Cerebellar nuclear complex (tissue), 1 donor: Measurements from ENCODE around the gene AICDA.
"Not testable (repeated sequence)": the region's sequence is repeated elsewhere in the genome, so short reads cannot be mapped to it uniquely, and the experiment has no call there.

Source experiments
- DNase-seq, 2 experiments: peaks; one replicate each; lab custom pipeline; 2025; lab: John Stamatoyannopoulos, UW

AICDA gene

DNA sequence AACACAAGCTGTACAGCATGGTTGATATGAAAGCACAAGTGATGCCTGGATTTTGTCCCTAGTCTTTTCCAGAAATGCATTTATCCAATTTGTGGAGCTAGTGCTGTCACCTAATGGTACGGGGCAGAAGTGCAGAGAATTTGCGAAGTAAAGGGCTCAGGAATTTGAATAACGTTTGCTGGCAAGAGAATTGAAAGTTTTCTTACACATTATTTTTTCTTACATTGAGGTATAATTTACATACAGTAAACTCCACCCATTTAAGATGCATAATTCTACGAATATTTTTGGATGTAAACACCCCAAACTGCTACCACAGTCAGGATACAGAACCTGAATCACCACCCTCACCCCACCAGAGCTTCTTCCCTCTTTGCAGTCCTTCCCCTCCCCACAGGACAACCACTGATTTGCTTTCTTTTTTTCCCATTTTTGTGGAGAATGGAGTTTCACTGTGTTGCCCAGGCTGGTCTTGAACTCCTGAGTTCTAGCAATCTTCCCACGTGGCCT is 3.5 kb downstream of the AICDA start:
- no peak for DNase-seq

DNA sequence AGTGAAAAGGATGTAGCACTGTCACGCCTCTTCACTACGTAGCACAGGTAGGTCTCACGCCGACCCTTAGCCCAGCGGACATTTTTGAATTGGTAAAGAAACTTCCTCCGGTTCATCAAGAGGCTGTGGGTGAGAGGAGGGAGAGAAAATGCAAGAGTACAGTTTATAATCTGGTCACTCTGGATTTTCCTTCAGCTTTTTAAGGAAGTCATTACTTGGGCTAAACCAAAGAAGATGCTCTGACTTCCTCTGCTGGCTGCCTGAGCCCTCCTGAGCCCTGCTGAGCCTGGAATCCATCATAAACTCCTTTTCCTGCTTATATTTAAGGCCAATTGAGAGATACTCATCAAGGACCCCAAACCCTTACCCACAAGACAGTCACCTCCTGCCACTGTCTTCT is 5.8 kb downstream of the AICDA start:
- DNase-seq = no peak

DNA sequence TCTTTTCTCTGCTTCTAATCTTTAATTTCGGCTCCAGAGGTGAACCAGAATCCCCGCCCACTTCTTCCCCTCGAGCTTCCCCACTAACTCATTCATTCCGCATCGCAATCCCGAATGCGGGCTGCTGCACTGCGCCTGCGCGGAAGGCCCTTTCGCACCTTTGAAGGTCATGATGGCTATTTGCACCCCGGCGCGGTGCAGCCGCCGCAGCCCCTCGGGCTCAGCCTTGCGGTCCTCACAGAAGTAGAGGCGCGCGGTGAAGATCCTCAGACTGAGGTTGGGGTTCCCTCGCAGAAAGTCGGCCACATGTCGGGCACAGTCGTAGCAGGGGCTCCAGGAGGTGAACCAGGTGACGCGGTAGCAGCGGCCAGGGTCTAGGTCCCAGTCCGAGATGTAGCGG is 7.6 kb downstream of the AICDA start:
- no peak for DNase-seq

DNA sequence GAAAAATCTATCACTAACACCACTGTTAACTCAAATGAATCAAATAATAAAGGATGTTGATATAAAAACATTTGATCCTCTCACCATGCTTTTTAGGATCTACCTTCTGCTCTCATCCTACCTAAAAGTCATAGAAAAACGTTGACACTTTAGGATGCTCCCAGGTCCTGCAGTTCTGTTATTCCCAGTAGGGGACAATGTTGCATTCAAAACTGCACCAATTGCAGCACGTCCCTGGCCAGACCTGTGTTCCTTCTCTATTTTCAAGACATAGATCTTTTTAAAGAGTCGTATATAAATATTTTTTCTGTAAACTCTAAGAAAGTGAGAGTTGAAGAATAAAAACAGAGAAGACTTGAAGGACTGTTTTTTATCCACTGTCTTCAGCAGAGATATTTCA is 8.8 kb downstream of the AICDA start:
- DNase-seq = no peak

DNA sequence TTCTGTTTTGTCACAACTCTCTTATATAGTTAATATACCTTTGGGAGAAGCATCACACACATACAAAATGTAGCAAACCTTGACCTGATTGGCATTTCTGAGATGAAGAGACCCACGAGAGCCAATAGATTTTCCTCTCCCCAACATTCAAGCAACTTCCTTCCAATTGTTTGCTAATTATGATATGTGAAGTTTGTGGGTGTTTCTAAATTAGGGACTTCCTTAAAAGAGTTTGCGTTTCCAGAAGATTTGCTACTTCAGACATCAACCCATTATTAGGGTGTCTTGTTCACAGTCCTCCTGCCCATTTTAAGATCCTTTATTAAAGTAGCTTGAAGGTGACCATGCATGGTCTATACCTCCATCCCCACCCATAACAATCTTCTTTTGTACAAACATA is 9.4 kb downstream of the AICDA start:
- DNase-seq = no peak

DNA sequence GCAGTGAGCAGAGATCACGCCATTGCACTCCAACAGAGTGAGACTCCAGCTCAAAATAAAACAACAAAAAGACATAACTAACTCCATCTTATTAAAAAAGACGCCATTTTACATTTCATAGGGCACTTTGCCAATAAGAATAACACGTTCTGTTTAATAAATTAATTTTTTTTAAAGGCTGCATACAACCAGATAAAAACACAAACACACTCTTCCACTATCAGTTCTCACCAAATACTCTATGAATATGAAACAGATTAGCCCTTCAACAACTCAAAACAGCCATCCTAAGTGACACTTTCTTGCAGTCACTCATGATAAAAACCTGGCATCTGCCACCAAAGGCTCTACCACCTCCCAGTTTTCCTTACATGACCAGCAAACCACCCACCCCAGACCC is 16.1 kb downstream of the AICDA start:
- DNase-seq = no peak

DNA sequence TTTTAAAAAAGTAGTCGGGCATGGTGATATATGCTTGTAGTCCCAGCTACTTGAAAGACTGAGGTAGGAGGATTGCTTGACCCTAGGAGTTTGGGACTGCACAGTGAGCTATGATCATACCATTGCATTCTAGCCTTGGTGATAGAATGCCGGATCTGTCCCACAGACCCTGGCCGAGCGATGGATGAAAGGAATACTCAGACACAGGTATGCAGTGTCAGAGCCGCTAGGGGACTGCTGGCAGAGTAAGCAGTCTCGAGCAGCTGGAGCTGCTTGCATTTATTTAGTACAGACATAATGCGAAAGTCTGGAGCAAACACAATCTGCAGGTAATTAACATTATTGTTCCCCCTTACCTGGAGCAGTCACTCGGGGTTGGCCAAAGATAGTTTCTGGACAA is 18.6 kb downstream of the AICDA start:
- no peak for DNase-seq

DNA sequence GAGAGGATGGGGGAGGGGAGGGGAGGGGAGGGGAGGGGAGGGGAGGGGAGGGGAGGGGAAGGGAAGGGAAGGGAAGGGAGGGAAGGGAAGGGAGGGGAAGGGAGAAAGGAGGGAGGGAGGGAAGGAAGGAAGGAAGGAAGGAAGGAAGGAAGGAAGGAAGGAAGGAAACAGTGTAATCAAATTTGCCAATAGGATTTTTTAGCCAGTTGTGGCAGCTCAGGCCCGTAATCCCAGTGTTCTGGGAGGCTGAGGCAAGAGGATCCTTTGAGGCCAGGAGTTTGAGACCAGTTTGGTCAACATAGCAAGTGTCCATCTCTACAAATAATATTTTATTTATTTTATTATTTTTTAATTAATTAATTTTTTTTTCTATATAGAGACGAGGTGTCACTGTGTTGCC is 19.4 kb downstream of the AICDA start:
- no peak for DNase-seq

DNA sequence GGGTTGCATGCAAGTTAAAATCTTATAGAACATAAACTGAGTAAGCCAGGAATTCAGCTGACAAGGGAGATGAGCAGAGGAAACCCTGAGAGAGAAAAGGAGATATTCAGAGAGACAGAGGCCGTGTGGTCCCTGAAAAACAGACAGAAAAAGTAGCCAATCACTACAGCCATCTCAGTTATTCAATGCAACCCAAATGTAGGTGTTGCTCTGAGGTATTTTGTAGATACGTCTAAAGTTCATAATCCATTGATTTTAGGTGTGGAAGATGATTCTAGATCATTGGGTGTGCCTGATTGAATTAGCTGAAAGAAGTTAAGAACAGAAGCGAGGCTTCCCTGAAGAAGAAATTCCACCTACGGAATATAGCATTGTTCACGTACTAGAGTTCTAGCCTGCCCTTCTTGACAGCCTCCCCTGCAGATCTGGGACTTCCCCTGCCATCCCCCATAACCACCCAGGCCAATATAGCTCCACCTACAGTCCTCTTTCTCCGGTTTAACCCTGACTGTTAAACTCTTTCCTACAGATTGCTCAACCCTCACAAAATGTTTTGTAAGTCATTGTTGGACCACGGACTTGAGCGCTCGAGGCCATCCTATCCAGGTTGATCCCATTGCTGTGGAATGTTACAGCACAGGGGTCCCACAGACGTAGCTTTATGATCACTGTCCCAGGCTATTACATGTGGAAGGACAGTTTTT is 21.7 kb downstream of the AICDA start:
- no peak for DNase-seq

DNA sequence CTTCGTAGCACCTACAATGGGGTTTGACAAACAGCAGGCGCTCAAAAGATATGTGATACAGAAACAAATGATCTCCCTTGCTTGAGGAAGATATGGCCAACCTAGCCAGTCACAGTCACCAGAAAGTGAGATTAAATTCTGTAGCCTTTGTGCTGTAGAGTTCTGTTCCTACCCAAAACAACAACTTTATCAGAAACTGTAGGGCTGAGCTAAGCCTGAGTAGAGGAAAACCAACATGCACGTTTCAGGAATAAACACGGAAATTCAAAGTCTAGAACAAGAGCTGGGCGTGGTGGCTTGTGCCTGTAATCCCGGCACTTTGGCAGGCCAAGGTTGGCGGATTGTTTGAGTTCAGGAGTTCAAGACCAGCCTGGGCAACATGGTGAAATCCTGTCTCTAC is 23.0 kb downstream of the AICDA start:
- no peak for DNase-seq

DNA sequence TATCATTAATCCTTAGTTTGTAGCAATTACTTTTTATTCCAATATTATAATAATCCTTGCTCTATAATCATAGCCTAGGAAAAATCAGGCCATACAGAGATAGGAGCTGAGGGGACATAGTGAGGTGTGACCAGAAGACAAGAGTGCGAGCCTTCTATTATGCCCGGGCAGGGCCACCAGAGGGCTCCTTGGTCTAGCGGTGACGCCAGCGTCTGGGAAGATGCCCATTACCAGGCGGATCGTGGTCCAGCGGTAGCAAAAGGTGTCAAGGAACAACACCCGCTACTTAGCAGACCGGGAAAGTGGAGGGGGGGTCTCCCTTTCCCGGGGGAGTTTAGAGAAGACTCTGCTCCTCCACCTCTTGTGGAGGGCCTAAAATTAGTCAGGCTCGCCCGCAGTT is 28.2 kb downstream of the AICDA start:
- DNase-seq = not testable (repeated sequence)

DNA sequence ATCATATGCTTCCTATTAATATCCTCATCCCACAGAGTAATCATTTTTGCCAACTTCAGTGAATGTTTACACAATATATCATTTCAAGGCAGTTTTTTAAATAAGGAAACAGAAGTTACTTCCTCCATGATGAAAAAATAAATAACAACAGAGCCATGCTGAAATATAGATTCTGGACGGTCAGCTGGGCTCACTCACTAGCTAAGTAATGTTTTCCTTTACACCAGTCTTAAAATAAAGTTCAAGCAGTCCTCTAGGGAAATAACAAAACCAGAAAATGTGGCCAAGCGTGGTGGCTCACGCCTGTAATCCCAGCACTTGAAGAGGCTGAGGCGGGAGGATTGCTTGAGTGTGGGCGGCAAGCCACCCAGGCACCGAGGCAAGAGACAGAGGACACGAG is 28.7 kb downstream of the AICDA start:
- no peak for DNase-seq

DNA sequence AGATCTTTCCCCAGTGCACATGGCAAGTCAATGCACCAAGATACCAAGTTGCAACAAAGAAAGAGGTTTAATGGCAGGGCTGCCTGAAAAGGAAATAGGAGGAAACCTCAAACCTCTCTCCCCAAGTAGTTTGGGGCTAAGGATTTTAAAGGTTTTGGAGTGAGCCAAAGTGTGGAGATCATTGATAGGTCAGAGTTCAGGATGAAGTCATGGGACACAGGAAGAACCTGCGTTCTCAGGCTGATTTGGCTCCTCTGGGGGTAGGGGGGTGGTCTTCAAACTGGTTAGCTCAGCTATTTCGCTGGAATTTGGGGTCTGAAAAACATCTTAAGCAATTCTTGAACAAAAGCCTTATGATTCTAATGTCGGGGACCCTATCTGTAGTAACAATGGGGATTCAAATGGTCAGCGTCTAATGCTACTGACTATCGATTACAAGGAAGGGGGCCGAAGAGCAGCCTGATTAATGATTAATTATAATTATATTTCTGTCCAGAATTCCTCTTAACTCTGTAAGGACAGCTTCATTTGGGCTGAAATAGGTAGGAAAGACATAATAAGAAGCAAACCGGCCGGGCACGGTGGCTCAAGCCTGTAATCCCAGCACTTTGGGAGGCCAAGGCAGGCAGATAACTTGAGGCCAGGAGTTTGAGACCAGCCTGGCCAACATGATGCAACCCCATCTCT is 31.4 kb downstream of the AICDA start:
- DNase-seq = no peak

DNA sequence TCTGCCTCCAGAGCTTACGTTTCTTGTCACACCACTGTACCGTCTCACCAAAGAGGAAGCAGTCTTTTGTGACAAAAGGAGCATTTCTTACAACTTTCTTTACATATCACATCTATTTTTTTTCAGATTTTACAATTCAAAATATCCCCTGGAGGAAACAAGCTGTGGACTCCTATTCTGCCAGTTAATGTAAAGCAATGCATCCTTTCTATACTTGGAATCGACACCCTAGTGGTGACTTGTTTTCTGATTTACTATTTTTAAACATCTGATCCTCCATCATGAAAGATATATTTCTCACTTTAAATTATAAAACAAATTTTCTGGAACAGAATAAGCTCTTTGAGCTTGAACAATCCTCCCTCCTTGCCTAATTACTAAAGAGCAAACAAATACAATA is 34.8 kb downstream of the AICDA start:
- no peak for DNase-seq

DNA sequence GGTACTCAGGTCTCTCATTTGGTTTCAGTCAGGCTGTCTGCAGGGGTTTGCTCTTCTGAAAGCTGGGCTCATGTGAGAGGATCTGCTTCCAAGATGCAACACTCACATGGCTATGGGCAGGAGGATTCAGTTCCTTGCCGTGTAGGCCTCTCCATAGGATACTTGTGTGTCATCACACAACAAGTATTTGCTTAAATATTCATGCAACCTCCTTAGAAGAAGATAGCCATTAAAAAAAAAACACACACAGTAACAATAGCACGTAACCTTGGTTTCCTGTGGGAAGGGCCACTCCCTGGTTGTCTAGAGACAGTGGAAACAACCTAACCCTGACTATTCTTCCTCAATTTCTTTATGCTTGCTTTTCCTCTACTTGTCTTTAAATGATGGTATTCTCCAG is 40.2 kb downstream of the AICDA start:
- no peak for DNase-seq

DNA sequence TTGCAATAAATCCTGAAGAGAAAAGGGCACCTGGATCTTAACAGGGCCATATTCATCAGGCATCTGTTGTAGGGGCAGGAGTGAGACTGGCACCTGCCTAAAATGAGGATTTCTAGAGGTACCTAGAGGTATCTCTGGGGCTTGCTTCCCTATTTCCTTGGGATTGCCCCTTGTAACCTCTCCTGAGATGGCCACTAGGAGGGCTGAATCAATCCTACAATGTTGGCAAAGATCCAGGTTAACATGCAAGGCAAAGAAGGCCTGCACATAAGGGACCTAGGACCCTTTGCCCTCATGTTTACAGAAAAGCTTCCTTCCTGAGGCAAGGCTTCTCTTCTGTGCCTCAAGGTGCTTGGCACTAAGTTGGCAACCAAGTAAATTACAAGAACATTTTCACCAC is 46.1 kb downstream of the AICDA start:
- no peak for DNase-seq

DNA sequence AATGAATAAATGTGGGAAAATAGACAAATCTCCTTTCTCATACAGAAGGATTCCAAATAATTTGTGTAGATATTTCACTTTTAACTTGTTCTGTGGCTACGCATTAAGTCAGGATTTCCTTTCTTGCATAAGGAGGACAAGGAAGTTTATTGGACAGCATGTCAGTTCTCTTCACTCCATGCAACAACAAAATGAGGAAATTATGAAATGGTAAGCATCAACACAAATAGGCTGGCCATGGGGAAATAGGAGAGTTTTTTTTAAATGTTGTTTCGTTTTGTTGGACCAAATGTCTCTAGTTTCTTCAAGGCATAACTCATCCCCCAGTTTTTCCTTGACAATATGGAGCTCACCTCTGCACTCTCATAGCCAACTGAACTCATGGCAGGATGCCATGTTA is 46.6 kb downstream of the AICDA start:
- not testable (repeated sequence) for DNase-seq

DNA sequence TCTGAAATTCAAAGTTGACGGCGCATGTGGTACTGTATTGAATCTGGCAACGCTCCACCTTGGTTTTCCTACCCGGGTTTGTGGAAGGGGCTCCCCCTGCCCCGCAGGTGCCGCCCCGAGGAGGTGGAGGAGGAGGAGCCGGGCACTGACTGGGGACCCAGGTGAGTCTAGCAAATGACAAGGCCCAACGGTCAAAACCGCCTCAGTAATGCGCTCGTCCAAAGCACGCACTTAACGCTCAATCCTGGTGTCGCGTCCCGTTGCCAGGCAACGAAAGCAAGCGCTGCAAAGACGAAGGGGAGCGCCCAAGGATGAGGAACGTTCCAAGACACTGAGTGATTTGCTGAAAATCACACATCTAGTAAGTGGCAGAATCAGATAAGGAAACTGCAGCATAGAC is 48.0 kb downstream of the AICDA start:
- no peak for DNase-seq

DNA sequence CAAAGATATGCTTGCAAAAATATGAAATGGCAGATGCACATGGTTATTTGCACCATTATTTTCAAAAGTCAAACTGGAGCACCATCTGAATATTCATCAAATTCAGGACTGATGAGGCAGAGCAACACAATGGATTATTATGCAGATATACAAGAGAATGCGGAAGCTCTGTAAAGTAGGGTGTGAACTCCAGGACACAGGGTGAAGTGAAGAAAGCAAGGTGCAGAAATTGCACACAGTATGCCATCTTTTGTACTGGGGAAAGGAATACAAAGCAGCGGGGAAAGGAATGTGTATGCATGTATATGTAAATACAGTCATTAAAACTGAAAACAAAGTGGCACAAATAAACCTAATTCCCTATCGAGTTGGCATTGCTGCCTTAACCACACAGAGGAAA is 49.3 kb downstream of the AICDA start:
- no peak for DNase-seq

DNA sequence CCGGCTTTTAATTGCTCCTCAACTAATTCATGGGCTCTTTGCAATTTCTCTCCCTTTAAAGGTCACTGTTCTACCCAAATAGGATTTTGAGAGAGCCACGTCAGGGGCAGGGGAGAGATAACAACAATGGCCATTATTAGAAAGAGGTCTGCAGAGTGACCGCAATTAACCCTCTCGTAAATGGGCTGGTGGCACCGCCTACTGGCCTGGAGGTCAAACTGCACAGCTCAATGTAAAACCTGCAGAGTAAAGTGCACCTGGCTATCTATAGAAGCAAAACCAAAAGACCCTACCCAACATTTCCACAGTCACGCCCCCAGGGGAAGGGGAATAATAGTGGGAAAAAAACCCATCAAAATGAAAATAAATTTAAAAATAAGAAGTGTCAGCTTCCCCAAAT is 50.3 kb downstream of the AICDA start:
- no peak for DNase-seq

DNA sequence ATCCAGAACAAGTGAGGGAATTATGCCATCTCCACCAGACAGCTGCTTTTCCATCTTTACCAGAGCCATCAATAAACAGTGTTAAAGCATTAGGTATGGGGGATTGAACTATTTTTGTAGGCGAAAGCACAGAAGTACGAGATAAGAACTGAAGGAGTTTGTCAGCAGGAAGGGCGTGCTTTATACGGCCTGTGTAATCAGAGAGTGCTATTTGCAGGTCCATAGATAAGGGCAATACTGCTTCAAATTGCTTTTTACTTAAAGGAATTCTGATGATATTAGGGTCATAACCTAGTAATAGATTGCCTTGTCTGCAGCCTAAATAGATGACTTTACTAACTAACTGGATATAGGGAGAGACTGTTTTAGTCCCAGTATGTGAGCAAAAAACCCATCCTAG is 51.6 kb downstream of the AICDA start:
- no peak for DNase-seq

DNA sequence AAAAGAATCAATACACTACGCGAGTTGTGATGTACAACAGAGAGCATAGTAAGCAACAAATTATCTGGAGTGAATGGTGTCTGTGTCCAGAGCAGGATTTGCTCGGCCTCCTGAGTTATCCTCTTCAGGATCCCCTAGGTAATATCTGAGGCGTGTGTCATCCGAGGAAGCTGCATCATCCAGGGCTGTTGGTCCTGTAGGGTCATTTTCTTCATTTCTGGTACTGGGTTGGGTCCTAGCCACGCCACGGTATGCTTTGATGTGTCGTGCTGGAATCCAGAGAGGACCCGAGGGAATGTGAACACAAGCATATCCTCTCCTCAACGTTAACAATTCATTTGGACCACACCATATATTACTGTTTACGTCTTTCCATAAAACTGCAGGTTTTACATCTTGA is 53.0 kb downstream of the AICDA start:
- no peak for DNase-seq

DNA sequence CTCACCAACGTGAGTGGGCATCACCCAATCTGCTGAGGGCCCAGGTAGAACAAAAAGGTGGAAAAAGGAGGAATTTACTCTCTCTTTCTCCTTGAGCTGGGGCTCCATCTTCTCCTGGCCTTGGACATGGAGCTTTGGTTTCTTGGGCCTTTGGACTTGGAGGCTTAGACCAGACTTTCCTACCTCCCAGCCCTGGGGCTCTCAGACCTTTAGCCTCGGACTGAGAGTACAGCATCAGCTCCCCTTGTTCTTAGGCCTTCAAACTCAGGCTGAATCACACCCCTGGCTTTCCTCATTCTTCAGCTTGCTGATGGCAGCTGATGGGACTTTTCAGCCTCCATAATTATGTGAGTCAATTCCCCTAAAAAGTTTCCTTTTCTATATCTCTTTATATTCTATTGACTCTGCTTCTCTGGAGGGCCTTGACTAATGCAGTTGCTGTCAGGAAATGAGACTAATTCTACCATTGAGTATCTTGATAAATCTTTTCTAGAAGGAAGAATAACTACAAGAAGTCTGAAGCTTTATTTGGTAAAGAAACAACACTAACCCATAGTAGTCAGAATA is 56.0 kb downstream of the AICDA start:
- DNase-seq = no peak
